GM12864 (cell line): ENCODE measurements around the gene PAEP.

Experiments
- DNase-seq: peaks from one replicate; pipeline ENCODE4 v3.0.0-alpha.2; 2011; ENCODE audit warnings: low read depth
- H3K4me3 ChIP-seq: 2 replicates; pipeline ENCODE4 v1.5.1; 2011; ENCODE audit warnings: mild to moderate bottlenecking, low read depth, low read length, control low read depth
- TF ChIP-seq, protein P1 (sequence below): IDR thresholded peaks from 2 replicates; pipeline ENCODE4 v1.5.1; 2011; ENCODE audit warnings: low read depth, mild to moderate bottlenecking, moderate library complexity, low read length, control low read depth, inconsistent platforms; ENCODE audit errors: missing control alignments

Gene PAEP

GRCh38 chr9:135516132-135516860 lies 45.3 kb upstream of the PAEP start:
- TF ChIP-seq, protein P1, sequence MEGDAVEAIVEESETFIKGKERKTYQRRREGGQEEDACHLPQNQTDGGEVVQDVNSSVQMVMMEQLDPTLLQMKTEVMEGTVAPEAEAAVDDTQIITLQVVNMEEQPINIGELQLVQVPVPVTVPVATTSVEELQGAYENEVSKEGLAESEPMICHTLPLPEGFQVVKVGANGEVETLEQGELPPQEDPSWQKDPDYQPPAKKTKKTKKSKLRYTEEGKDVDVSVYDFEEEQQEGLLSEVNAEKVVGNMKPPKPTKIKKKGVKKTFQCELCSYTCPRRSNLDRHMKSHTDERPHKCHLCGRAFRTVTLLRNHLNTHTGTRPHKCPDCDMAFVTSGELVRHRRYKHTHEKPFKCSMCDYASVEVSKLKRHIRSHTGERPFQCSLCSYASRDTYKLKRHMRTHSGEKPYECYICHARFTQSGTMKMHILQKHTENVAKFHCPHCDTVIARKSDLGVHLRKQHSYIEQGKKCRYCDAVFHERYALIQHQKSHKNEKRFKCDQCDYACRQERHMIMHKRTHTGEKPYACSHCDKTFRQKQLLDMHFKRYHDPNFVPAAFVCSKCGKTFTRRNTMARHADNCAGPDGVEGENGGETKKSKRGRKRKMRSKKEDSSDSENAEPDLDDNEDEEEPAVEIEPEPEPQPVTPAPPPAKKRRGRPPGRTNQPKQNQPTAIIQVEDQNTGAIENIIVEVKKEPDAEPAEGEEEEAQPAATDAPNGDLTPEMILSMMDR: no peak
- no peak for DNase-seq
- H3K4me3 ChIP-seq: no peak overlapping the region

- TF ChIP-seq, protein P1: no peak
- no peak for DNase-seq
- H3K4me3 ChIP-seq: no peak overlapping the region
Observed at GRCh38 chr9:135517407-135517822, 44.1 kb upstream of the PAEP start.

- H3K4me3 ChIP-seq: no peak overlapping the region
- TF ChIP-seq, protein P1: no peak
- DNase-seq: no peak
Observed at GRCh38 chr9:135519179-135519971, 42.2 kb upstream of the PAEP start.

- H3K4me3 ChIP-seq: no peak within 1 kb of the TSS
- TF ChIP-seq, protein P1: no peak
- DNase-seq: no peak
Observed at GRCh38 chr9:135520916-135521607, 40.5 kb upstream of the PAEP start, which contains the start of gene LCN1. Gene LCN1 (plus strand): TSS chr9:135521440. CDS start chr9:135521498, 58 bp downstream.

- H3K4me3 ChIP-seq: no peak overlapping the region
- TF ChIP-seq, protein P1: no peak
- DNase-seq: no peak
Observed at GRCh38 chr9:135521608-135522095, 39.9 kb upstream of the PAEP start.

GRCh38 chr9:135522137-135522877 lies 39.2 kb upstream of the PAEP start:
- TF ChIP-seq, protein P1: no peak
- DNase-seq: no peak
- H3K4me3 ChIP-seq: no peak overlapping the region
